PC-9 (cell line): ENCODE measurements around the gene GDF2.

Source experiments
- CTCF ChIP-seq: fragments of 200-600 bp; sonication (generic); conservative IDR thresholded peaks from 2 replicates; pipeline ENCODE4 v1.6.1; 2017; ENCODE audit warnings: mixed run types, antibody characterized with exemption, mild to moderate bottlenecking, moderate library complexity
- EZH2 ChIP-seq: fragments of 200-600 bp; sonication (generic); IDR thresholded peaks from 2 replicates; pipeline ENCODE4 v1.8.0; 2017; ENCODE audit warnings: antibody characterized with exemption, low read depth

GRCh38 chr10:47323636-47324296 is 1.5 kb downstream of the GDF2 start:
- TF ChIP-seq CTCF (no peak), EZH2 (no peak)
